ENCODE data around the gene ZNF592. TPM values are rescaled to one million over a fixed set of nuclear protein-coding genes. Genes with fewer than 3 reads are reported as not detected.

Gene ZNF592
- total and polyA plus RNA-seq, 9 of the 15 experiments (the other 6 are each of a cell fraction or from before 2014, with no cell fraction given) = 0.88 to 23.8 (median 7.4) TPM

GRCh38 chr15:84821501-84822021, 73.2 kb downstream of the ZNF592 start (continued):
- TF ChIP-seq ARID1B (IDR thresholded peaks at IDR 0.05) (peak; percentile 61), OTX1 (CRISPR knock-in tag; IDR thresholded peaks at IDR 0.05) (peak; percentile 48; the same call in 1 of the 2 replicates), MGA (IDR thresholded peaks at IDR 0.05) (no peak), VEZF1 (CRISPR knock-in tag; IDR thresholded peaks at IDR 0.05) (peak; percentile 33; the same call in 1 of the 2 replicates), DEAF1 (CRISPR knock-in tag; IDR thresholded peaks at IDR 0.05) (peak; percentile 73), PTTG1 (tag; IDR thresholded peaks at IDR 0.05; ENCODE audit: low read depth) (no peak), SNAPC5 (CRISPR knock-in tag; IDR thresholded peaks at IDR 0.05) (no peak), ARNT (IDR thresholded peaks at IDR 0.05) (0 out of 4 replicates have a peak, but pooled peaks of 1 of the 2 experiments have one; percentile 64), L3MBTL2 (IDR thresholded peaks at IDR 0.05) (peak; percentile 45; the same call in 1 of the 2 replicates), MAZ (CRISPR knock-in tag; conservative IDR thresholded peaks at IDR 0.05 in 1 of 2, IDR thresholded peaks at IDR 0.05 in 1 of 2) (peak in 1 of 2 experiments; percentile 43; a peak in 1 of 4 replicates), TCF3 (CRISPR knock-in tag; IDR thresholded peaks at IDR 0.05) (0 out of 2 replicates have a peak, but pooled peaks have one; percentile 29)

All from K562 (cell line).